OCI-LY3 (cell line): ENCODE results near the gene MYL6B.

Experiments used
- CTCF ChIP-seq: fragments of 200-600, 300-600 bp; sonication (generic); IDR thresholded peaks from 2 replicates; pipeline ENCODE4 v1.5.1; 2014; ENCODE audit warnings: antibody characterized with exemption, low read length, low read depth
- EZH2phosphoT487 ChIP-seq: fragments of 200-600 bp; shearing (Covaris generic); IDR thresholded peaks from 2 replicates; pipeline ENCODE4 v1.6.1; 2018; ENCODE audit warnings: antibody characterized with exemption, mixed run types, low read depth

DNA sequence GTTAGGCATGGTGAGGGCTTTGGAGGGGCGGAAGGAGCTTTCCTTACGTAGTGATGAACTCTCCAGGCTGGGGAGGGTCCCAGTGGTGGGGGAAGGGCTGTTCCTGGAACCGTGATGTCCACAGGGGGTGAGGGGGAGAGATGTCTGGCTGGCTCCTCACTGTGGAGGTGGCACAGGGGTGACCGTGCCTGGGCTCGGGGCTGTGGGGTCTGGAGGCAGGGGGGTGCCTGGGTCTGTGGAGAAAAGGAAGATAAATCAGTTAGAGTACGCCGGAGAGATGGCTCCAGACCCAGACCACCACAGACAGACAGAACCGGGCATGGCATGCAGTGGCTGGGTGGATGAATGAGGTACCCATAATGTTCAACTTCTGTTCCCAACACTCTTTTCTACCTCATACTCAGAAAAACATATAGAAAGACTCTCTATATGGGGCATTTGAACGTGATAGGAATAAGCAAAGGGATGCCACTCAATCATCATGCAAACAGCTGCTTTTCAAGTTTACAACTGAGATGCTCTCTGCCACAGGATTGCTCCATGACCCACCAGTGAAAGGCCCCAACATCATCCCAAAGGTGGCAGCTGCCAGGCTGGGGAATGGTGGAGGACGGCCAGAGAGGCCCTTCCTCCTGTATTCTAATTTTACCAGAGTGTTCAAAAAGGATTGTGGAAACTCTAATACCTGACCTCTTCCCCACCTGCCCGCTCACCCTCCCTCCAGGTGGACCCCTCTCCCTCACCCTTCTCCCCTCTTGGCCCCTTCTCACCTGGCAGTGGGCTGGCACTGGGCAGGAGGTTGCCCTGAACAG, 11.4 kb downstream of the MYL6B start:
- TF ChIP-seq CTCF (no peak), EZH2phosphoT487 (no peak)
